GM12878 (cell line): ENCODE measurements around the gene OVOL1. TPM values are rescaled to one million over a fixed set of nuclear protein-coding genes. Genes with fewer than 3 reads are reported as not detected.
"Not testable (repeated sequence)": the region's sequence is repeated elsewhere in the genome, so short reads cannot be mapped to it uniquely, and the experiment has no call there.

Source experiments
- ATAC-seq: fragments of 200-7000 bp; cut with Tn5 transposase; 3 replicates; pipeline ENCODE4 v1.9.1; 2020; ENCODE audit warnings: mild to moderate bottlenecking, moderate library complexity
- BruUV-seq: library from RNA; stranded (reverse); fragments of 400-500 nt; replicated peaks from 2 replicates; lab custom pipeline; 2021; lab: Mats Ljungman, UMichigan
- CTCF ChIA-PET: fragments of 300-600 bp; sonication (Branson Sonifier 250); formaldehyde crosslinking; extraction: SDS; loops from one replicate; lab custom pipeline; 2021; ENCODE audit warnings: inconsistent platforms; lab: Yijun Ruan, JAX
- POLR2A ChIA-PET: fragments of 350-600 bp; formaldehyde crosslinking; extraction: SDS; loops from one replicate; lab custom pipeline; 2021; ENCODE audit warnings: inconsistent platforms; lab: Charles Lee
- RAD21 ChIA-PET: fragments of 300-600 bp; sonication (Branson Sonifier 250); formaldehyde crosslinking; loops from one replicate; lab custom pipeline; 2023; ENCODE audit warnings: antibody characterized with exemption; ENCODE audit not compliant: unreplicated experiment; lab: Charles Lee
- SMC1A ChIA-PET: fragments of 300-600 bp; sonication (Branson Sonifier 250); formaldehyde crosslinking; loops from one replicate; lab custom pipeline; 2023; ENCODE audit not compliant: unreplicated experiment, uncharacterized antibody; lab: Charles Lee
- DNase-seq: peaks from one replicate; pipeline ENCODE4 v3.0.0-alpha.2; 2011; ENCODE audit warnings: low read depth, low spot score
- FAIRE-seq: peaks from 3 replicates; lab custom pipeline; 2011; peaks lifted over from hg19 to GRCh38; lab: Jason Lieb, UNC
- H2AFZ ChIP-seq: 2 replicates; pipeline ENCODE4 v1.6.0; 2011; ENCODE audit warnings: low read depth, low read length, control low read depth; ENCODE audit not compliant: control insufficient read depth
- H3K27ac ChIP-seq: 2 replicates; pipeline ENCODE4 v1.5.1; 2011; ENCODE audit warnings: control low read depth; ENCODE audit not compliant: control insufficient read depth, insufficient read depth
- H3K27me3 ChIP-seq, 2 experiments: replicated peaks in 1 of 2; 2 replicates each; pipeline versions ENCODE4 v1.6.0 to v1.6.1; 2011; ENCODE audit warnings: low read length in 1 of 2; ENCODE audit not compliant: control insufficient read depth in 2 of 2, insufficient read depth in 2 of 2
- H3K36me3 ChIP-seq, 2 experiments: 2 replicates each; pipeline ENCODE4 v1.5.1; 2011; ENCODE audit warnings: low read length in 1 of 2; ENCODE audit not compliant: control insufficient read depth in 2 of 2, insufficient read depth in 2 of 2
- H3K4me1 ChIP-seq: 2 replicates; pipeline ENCODE4 v1.6.1; 2011; ENCODE audit warnings: mild to moderate bottlenecking, low read length, moderate library complexity, mixed read lengths; ENCODE audit not compliant: control insufficient read depth, insufficient read depth
- H3K4me2 ChIP-seq: 2 replicates; pipeline ENCODE4 v1.6.0; 2011; ENCODE audit warnings: control low read depth; ENCODE audit not compliant: control insufficient read depth, insufficient read depth
- H3K4me3 ChIP-seq: fragments of 200-600 bp; sonication (generic); 2 replicates; pipeline ENCODE4 v1.5.1; 2016
- H3K79me2 ChIP-seq: 2 replicates; pipeline ENCODE4 v1.6.0; 2011; ENCODE audit warnings: low read length; ENCODE audit not compliant: control insufficient read depth, insufficient read depth
- H3K9ac ChIP-seq: 2 replicates; pipeline ENCODE4 v1.8.0; 2011; ENCODE audit warnings: low read length, control low read depth, mixed read lengths; ENCODE audit not compliant: control insufficient read depth, insufficient read depth
- H3K9me3 ChIP-seq: replicated peaks from 3 replicates; pipeline ENCODE4 v1.5.1; 2011; ENCODE audit warnings: mild to moderate bottlenecking, low read length; ENCODE audit not compliant: control insufficient read depth, insufficient read depth
- H4K20me1 ChIP-seq: 2 replicates; pipeline ENCODE4 v1.6.0; 2011; ENCODE audit not compliant: control insufficient read depth, insufficient read depth
- whole genome bisulfite sequencing: methylation state at CpG from one replicate; pipeline ENCODE4 v1.1.6; 2016; ENCODE audit warnings: low lambda C conversion rate; ENCODE audit not compliant: insufficient replicate concordance, insufficient coverage; ENCODE audit errors: missing lambda C conversion rate; 5-methylcytosine and 5-hydroxymethylcytosine counted together
- in situ Hi-C: fragments of 300-500 bp; cut with MboI; formaldehyde crosslinking; loops from 9 replicates; pipeline ENCODE4 v1.14.3; 2018; ENCODE audit warnings: mixed read lengths
- intact Hi-C: fragments of 100-400 bp; cut with micrococcal nuclease; formaldehyde crosslinking; loops from one replicate; pipeline ENCODE4 v1.14.2; 2022; ENCODE audit not compliant: unreplicated experiment
- polyA plus RNA-seq, 11 experiments: library from polyadenylated mRNA; depleted of rRNA in 4 of 11; unstranded in 6 of 11; stranded (reverse) in 5 of 11; fragments of >200 nt; fragmentation: Nextera tagmentation in 4 of 11; fragmentation: Illumina TruSeq in 1 of 11; extraction: Ambion mirVana in 4 of 11; extraction: Trizol in 1 of 11; gene quantifications; 1 replicate in 1 of 11; 2 replicates in 10 of 11; pipeline versions ENCODE4 v1.2.1 to v1.2.3, GENCODE V29; 2011 to 2016; ENCODE audit warnings: inconsistent platforms in 2 of 11, missing spikeins in 2 of 11, low read depth in 1 of 11
- total RNA-seq, 4 experiments: library from RNA; depleted of rRNA in 3 of 4; stranded (reverse); fragments of >200 nt in 3 of 4; fragmentation: Illumina TruSeq in 1 of 4; extraction: Trizol in 1 of 4; gene quantifications; 2 replicates each; pipeline versions ENCODE4 v1.2.1 to v1.2.3, GENCODE V29; 2013 to 2021
- TF ChIP-seq, protein P1 (sequence below): fragments of 450-650 bp; formaldehyde crosslinking; IDR thresholded peaks from 2 replicates; pipeline ENCODE4 v1.5.0; 2022; ENCODE audit warnings: mild to moderate bottlenecking, missing genetic modification characterization

OVOL1 gene
- total and polyA plus RNA-seq, 10 of the 15 experiments (the other 5 are each of a cell fraction or from before 2014, with no cell fraction given), result 0.04 to 0.96 (median 0.09) TPM; not detected in 7

DNA sequence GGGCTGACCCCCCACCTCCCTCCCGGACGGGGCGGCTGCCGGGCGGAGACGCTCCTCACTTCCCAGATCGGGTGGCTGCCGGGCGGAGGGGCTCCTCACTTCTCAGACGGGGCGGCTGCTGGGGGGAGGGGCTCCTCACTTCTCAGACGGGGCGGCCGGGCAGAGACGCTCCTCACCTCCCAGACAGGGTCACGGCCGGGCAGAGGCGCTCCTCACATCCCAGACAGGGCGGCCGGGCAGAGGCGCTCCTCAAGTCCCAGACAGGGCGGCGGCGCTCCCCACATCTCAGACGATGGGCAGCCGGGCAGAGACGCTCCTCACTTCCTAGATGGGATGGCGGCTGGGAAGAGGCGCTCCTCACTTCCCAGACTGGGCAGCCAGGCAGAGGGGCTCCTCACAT is 24.0 kb upstream of the OVOL1 start:
- CTCF ChIA-PET, in situ Hi-C loops, BruUV-seq, H3K79me2 ChIP-seq, H3K36me3 ChIP-seq, RAD21 ChIA-PET, DNase-seq, H3K27ac ChIP-seq, intact Hi-C loops, H4K20me1 ChIP-seq, H3K9ac ChIP-seq, ATAC-seq, H3K27me3 ChIP-seq, H3K4me2 ChIP-seq, H3K4me1 ChIP-seq, FAIRE-seq, H3K4me3 ChIP-seq, POLR2A ChIA-PET, H3K9me3 ChIP-seq, H2AFZ ChIP-seq, SMC1A ChIA-PET: not testable (repeated sequence)
- 78% methylated on average over 15 of the region's 29 CpGs for WGBS

DNA sequence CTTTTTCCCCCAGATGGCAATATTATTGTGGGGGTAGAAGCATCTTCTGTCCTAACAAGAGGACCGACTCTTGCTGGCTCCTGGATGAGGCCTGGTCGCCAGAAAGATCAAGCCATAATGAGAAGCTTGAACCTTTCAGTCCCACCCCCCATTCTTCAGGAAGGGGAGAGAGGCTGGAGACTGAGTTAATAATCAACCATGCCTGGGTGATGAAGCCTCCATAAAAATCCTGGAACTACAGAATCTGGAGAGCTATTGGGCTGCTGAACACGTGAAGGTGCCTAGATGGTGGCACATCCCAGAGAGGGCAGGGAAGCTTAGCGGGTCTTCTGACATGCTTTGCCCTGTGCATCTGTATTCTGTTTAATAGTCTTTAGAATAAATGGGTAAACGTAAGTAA is 22.4 kb upstream of the OVOL1 start:
- H4K20me1 ChIP-seq, result no peaks in the 10 kb centered on the region
- ATAC-seq (no peak), DNase-seq (no peak), FAIRE-seq (no peak)
- H3K27me3 ChIP-seq, result no peaks in the 10 kb centered on the region
- RAD21 ChIA-PET, result no interaction called here
- no peak overlapping the region for H2AFZ ChIP-seq
- no peaks in the 10 kb centered on the region for H3K9me3 ChIP-seq
- CTCF ChIA-PET, result interaction anchor here (0.9 kb wide), 1 partner anchor 59 kb away, joined by 3 read pairs; no protein-coding TSS in a partner anchor
- H3K4me1 ChIP-seq, result no peaks in the 10 kb centered on the region
- POLR2A ChIA-PET, result no interaction called here
- TF ChIP-seq, protein P1, sequence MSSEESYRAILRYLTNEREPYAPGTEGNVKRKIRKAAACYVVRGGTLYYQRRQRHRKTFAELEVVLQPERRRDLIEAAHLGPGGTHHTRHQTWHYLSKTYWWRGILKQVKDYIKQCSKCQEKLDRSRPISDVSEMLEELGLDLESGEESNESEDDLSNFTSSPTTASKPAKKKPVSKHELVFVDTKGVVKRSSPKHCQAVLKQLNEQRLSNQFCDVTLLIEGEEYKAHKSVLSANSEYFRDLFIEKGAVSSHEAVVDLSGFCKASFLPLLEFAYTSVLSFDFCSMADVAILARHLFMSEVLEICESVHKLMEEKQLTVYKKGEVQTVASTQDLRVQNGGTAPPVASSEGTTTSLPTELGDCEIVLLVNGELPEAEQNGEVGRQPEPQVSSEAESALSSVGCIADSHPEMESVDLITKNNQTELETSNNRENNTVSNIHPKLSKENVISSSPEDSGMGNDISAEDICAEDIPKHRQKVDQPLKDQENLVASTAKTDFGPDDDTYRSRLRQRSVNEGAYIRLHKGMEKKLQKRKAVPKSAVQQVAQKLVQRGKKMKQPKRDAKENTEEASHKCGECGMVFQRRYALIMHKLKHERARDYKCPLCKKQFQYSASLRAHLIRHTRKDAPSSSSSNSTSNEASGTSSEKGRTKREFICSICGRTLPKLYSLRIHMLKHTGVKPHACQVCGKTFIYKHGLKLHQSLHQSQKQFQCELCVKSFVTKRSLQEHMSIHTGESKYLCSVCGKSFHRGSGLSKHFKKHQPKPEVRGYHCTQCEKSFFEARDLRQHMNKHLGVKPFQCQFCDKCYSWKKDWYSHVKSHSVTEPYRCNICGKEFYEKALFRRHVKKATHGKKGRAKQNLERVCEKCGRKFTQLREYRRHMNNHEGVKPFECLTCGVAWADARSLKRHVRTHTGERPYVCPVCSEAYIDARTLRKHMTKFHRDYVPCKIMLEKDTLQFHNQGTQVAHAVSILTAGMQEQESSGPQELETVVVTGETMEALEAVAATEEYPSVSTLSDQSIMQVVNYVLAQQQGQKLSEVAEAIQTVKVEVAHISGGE (CRISPR knock-in tag), result no peak
- SMC1A ChIA-PET, result interaction anchor here (1.1 to 1.4 kb wide), 2 partner anchors 9 to 57 kb away, joined by 3 to 4 read pairs; no protein-coding TSS in a partner anchor
- no peak overlapping the region for H3K4me2 ChIP-seq
- H3K79me2 ChIP-seq, result no peaks in the 10 kb centered on the region
- H3K4me3 ChIP-seq, result no peak overlapping the region
- 47% methylated on average over 5 of the region's 5 CpGs for WGBS
- intact Hi-C loops (no loop called here), in situ Hi-C loops (no loop called here)
- H3K27ac ChIP-seq, result no peak overlapping the region
- no peak overlapping the region for H3K9ac ChIP-seq
- no peaks in the 10 kb centered on the region for H3K36me3 ChIP-seq
- BruUV-seq, result no TSS peak
